NCI-H446 (cell line): ENCODE measurements around the gene F10.
"Not testable (repeated sequence)": the region's sequence is repeated elsewhere in the genome, so short reads cannot be mapped to it uniquely, and the experiment has no call there.

Source experiments
- DNase-seq, 2 experiments: peaks; one replicate each; lab custom pipeline; 2025; lab: John Stamatoyannopoulos, UW

The F10 gene

DNA sequence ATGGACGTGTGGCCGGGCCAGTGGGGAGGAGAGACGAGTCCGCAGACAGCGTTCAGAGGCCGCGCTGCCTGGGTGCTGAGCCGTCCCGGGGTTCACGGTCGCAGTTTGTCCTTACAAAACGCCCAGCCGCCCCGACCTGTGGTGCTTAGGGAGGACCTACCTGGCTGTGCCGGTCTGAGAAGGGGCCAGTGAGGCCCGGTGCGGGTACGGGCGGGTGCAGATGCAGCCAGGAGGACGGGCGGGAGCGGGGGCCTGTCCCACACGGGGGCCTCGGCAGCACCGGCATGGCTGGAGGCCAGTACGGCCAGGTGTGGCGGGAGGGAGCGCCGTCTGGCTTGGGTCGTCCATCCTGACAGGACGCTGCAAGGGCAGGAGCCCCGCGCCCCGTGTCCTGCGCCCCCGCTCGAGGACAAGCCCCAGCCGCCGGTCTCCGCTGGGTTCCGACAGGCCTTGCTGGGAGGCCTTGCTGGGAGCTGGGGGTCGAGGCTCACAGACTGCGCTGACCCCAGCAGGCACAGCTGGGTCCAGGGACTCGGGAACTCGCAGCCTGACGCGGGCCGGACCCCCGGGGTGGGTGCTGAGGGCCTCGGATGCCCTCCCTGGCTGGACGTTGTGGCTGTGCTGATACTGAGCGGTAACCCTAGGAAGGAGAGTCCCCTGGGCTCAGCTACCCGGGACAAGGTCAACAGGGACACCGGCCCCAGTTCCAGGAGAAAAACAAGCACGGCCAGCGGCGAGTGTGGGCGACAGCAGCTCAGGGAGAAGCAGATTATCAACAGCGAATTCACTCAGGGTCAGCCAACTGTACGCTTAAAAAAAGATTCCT is 30.6 kb downstream of the F10 start:
- no peak for DNase-seq

DNA sequence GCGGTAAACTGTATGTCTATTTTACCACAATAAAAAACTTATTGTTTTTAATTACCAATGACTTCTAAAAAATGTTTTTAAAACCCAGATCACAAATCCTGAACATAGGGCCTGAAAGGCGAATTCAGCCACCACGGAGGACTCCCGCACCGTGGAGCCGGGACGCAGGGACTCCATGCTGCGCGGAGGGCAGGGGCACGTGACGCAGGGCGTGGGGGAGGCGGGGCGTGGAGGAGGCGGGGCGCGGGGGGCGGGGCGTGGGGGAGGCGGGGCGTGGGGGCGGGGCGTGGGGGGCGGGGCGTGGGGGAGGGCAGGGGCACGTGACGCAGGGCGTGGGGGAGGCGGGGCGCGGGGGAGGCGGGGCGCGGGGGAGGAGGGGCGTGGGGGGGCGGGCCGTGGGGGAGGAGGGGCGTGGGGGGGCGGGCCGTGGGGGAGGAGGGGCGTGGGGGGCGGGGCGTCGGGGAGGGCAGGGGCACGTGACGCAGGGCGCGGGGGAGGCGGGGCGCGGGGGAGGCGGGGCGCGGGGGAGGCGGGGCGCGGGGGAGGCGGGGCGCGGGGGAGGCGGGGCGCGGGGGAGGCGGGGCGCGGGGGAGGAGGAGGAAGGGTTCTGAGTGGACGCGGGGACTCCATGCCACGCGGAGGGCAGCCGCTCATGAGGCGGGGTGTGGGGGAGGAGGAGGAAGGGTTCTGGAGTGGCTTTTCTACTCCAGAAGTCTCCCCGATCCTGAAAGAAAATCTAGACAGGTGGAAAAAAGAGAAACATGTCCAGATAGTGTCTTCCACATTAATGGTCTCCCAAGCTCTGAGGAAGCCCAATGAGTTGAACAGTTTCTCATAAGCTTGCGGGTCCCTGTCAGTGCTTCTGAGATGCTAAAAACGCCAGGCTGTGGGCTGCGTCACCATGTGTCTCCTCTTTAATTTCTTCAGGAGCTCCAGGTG is 31.5 kb downstream of the F10 start:
- peak in 1 of 2 experiments; percentile 56 for DNase-seq

DNA sequence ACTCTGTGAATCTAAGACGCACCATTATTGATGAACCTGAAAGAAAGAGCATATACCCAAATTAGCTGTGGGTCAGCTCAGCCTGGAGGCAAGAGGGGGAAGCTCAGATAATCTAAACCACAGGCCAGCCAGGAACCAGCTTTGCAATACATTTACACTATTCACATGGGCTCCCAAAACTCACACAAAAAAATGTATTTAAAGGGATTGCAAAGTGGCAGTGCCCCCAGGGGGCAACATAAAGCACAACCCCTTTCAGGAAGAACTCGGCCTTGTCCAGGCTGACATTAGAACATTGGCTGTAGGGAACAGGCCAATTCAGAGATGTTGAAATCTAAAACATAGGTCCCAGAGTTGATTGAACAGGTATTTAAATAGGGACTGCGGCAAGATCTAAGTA is 32.6 kb downstream of the F10 start:
- DNase-seq, result no peak

DNA sequence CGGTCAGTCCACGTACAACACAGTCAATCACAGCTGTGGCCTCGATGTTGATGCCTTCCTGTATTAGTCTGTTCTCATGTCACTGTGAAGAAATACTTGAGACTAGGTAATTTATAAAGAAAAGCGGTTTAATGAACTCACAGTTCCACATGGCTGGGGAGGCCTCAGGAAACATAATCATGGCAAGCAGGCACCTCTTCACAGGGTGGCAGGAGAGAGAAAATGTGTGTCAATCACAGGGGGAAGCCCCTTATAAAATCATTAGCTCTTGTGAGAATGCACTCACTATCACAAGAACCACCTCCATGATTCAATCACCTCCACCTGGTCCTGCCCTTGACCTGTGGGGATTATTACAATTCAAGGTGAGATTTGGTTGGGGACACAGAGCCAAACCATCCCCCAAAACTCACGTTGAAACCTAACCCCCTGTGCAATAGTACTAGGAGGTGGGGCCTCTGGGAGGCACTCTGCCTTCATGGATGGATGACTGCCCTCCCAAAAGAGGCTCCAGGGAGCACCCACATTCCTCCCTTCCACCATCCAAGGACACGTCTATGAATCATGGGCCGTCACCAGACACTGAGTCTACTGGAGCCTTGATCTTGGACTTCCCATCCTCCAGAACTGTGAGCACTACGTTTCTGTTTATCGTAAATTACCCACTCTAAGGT is 33.5 kb downstream of the F10 start:
- no peak for DNase-seq

DNA sequence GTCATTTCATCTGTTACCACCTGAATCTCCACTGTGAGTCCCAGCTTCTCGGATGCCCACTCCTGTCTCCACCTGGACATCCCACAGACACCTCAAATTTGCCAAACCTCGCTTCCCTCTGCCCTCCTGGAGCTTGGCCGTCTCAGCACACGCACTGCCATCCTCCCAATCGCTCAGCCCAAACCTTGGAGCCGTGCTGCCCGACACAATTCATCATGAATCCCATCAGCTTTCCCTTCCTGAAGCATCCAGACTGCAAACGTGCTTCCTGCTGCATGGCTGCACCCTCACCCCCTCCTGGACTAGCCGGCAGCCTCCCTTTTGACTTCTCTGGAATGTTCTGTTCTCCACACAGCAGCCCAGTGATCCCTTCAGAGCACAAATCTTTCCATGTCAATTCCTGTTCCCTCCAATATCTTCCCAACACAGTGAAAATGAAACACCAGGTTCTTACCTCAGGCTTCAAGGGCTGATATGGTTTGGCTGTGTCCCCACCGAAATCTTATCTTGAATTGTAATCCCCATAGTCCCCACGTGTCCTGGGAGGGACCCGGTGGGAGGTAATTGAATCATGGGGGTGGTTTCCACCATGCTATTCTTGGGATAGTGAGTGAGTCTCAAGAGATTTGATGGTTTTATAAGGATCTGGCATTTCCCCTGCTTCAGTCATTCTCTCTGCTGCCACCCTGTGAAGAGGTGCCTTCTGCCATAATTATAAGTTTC is 34.8 kb downstream of the F10 start:
- no peak for DNase-seq

DNA sequence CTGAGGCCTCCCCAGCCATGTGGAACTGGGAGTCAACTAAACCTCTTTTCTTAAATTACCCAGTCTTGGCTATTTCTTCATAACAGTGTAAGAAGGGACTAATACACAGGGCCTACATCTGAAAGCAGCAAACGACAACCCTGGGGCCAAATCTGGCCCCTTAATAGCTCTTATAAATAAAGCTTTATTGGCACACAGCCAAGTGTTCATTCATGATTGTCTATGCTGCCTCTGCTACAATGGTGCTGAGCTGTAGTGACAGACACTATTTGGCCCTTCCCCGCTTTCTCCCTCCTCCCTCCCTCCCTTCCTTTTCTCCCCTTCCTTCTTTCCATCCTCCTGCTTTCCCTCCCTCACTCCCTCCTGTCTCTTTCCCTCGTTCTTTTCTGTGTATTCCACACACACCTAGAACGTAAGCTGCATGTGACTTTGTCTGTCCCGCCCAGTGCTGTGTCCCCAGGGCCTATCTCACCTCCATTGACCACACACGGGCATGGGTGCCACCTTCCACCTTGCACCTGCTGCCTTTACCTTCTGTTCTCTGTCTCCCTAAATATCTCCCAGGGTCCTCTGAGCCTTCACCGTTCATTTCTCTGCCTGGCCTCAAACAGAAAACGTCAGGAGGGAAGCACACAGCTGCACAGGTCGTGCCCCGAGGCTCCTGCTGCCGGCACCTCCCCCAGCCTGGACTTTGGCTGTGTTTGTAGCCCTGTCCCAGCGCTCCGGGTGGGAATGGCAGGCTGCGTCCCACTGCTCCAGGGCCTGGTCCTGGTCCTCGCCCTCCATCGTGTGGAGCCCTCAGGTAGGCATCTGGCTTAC is 35.5 kb downstream of the F10 start, which contains the start of gene PROZ:
TSS of gene PROZ (plus strand) at position 720 of the 819 bp plus-strand sequence. CDS start at position 733, 13 bp downstream.
- DNase-seq, result no peak

DNA sequence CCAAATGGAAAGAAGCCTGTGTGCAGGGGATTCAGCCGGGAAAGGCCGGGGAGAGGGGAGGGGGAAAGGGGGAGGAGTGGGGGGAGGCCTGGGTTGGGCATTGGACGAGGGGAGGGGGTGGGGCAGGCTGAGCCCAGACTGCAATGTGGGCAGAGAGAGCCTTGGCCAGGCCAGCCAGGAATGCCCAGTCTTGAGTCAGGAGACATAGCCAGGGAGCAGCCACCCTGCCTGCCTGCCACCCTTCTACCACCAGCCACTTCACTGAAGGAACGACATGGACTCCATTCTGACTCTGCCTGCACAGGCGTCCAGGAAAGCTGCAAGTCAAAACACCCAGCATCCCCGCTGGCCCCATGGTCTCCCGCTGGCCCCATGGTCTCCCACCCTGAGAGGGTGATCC is 36.3 kb downstream of the F10 start:
- DNase-seq, result no peak

DNA sequence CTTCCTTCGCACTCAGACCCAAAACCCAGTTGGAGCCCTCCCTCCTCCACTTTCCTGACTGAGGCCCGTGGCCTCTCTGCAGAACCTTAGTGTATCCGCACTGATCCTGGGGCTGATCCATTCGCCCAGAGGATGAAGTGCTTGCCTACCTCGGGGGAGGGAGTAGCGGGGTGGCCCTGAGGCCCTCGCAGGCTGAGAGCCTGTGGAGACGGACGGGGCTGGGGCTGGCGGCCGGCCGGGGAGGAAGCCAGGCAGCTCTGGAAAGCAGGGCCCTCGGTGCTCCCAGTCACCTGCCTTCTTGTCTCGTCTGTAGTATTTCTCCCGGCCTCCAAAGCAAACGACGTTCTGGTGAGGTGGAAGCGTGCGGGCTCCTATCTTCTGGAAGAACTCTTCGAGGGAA is 37.1 kb downstream of the F10 start:
- no peak for DNase-seq

DNA sequence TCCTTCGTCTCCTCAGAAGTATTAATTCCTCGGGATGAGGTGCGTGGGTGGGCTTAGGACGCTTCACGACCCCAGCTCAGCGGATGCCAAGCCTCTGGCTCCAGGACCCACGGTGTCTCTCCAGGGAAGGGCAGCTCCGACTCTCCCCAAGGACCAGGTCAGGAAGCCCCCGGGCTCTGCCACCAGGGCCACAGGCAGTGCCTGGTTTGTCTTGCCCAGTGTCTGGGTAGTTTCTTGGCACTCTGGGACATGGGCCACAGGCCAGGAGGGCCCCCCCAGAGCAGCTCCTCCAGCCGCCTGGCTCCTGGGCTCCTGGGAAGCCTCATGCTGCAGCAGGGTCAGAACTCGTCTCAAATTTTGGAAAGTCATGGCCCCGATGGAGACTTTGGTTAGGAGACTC is 38.4 kb downstream of the F10 start:
- no peak for DNase-seq

DNA sequence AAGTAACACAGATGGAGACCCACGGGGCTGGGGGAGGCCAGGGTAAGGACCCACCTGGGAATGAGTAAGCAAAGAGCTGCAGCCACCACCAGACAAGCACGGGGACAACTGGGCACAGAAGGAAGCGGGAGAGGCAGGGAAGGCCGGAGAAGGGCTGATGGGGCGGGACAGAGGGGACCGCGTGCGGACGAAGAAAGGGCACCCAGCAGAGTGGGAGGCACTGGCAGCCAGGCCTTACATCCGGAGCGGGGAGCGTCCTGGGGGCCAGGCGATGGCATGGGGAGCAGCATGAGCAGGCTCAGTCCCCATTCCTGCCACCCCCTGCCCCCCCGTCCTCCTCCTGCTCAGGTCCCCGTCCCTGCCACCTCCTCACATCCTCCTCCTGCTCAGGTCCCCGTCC is 38.8 kb downstream of the F10 start:
- DNase-seq, result no peak

DNA sequence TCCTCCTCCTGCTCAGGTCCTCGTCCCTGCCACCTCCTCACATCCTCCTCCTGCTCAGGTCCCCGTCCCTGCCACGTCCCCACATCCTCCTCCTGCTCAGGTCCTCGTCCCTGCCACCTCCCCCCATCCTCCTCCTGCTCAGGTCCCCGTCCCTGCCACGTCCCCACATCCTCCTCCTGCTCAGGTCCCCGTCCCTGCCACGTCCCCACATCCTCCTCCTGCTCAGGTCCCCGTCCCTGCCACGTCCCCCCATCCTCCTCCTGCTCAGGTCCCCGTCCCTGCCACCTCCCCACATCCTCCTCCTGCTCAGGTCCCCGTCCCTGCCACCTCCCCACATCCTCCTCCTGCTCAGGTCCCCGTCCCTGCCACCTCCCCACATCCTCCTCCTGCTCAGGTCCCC is 39.4 kb downstream of the F10 start:
- not testable (repeated sequence) for DNase-seq

DNA sequence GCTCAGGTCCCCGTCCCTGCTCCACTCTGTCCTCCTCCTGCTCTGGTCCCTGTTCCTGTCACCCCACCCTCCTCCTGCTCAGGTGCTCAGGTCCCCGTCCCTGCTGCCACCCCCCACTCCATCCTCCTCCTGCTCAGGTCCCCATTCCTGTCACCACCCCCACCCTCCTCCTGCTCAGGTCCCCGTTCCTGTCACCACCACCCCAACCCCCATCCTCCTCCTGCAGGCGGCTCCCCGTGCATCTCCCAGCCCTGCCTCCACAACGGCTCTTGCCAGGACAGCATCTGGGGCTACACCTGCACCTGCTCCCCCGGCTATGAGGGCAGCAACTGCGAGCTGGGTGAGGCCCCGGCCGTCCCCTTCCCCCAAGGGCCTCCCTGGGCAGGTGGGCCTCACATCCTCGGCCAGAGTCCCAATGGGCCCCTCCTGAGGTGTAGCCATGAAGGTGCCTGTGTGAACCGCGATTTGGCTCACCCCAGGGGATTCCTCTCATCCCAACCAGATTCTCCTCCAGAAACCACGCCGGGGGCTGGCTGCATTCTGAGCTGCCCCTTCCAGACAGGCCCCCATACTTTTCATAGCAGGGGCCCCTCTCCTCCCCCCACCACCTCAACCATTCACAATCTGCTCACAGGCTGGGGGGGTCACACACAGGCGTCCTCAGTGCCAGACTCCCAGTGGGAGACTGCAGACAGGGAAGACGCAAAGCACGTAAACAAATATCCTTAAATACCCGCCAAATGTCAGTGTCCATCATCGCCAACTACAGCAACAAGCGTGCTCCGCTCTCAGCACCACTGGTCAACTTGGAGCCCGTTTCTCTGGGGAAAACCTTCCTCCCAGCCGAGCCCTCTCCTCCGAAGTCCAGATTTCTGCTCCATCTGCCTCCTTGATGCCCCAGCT is 40.4 kb downstream of the F10 start:
- no peak for DNase-seq

DNA sequence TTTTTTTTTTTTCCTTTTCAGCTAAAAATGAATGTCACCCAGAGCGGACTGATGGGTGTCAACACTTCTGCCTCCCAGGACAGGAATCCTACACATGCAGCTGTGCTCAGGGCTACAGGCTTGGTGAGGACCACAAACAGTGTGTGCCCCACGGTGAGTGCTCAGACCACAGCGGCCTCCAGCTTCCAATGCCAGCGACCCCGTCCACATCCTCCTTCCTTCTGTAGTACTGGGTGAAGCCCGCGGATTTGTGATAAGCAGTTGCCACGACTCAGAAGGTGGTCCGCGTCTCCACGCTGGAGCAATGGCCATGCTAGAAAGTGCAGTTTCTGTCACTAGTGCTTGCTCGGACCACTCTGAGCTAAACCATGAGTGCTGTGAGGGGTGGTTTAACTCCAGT is 41.9 kb downstream of the F10 start:
- DNase-seq, result no peak

DNA sequence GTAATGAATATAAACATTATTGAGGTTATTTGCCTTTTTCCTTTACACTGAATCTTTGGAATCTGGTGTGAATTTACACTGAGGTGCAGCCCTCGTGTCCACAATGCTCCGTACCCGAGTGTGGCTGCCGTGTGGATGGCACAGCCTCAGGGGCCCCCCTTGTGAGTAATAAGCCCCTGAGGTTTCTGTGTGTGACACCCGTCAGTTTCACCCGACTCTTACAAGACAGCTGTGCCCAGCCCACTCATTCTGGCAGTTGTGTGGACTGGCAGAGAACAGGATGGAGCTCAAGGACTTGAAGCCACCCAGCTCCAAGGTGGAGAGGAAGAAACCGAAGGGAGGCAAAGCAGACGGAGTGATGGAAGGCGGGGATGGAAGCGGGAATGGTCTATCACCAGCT is 43.7 kb downstream of the F10 start:
- no peak for DNase-seq

DNA sequence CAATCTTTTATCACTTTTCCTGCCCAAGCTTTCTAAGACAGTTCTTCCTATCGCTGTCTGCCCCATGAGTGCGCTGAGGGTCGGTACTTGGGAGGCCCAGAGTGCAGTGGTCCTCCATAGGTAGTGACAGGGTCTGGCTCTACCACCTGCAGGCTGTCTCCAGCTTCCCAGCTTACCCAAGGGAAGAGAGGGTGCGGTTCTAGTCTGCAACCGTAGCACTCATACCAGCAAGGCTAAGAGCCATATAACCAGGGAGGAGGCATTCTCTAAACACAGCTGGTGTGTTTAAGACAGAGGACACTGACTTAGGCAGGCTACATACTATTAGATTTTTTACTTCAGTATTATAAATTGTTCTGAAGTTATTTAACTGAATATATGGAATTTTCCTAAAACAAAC is 44.1 kb downstream of the F10 start:
- no peak for DNase-seq

DNA sequence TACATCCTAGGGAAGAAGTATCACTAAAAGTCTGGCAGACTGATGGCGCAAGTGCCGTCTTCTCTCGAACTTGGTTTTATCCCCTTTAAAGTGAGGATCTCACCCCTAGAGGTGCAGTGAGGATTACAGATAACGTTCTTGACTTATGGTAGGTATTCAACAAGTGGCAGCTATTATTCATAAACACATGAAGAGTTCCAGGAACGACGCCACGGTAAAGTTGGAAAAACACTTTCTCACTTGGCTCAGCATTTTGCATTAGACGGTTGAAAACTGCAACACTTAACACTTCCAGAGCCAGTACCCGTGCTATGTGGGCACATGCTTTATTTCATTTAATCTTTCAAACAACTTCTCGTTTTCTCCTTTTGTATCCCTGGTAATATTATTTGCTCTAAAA is 44.6 kb downstream of the F10 start:
- no peak for DNase-seq

DNA sequence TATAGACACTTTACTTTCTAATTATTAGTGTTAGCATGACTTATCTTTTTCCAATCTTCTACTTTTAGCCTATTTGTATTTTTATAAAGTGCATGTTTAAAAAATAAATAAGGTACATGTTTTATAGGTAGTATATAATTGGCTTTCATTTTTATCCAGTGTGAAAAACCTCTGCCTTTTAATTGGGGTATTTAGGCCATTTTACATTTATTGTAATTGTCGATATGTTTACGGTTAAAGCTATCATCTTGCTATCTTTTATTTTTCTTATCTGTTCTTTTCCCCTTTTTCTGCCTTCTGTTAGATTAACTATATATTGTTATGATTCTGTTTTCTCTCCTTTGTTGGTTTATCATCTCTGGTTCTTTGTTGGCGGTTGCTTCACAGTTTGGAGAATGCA is 45.0 kb downstream of the F10 start:
- DNase-seq, result no peak

DNA sequence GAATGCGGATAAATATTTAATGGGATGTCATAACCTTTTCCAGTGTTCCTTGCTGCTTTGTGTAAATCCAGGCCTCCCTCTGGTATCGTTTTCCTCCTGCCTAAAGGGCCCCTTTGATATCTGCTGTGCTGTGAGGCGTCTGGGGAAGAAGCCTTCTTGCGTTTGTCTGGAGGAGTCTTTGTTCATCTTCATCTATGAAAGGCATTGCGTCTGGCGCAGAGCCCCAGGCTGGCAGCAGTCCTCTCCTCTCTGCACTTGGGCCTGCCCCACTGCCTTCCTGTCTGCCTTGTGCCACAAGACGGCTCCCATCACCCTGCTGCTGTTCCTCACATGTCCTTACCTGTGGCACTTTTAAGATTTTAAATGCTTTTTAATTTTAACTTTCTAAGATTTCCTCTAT is 45.6 kb downstream of the F10 start:
- no peak for DNase-seq

DNA sequence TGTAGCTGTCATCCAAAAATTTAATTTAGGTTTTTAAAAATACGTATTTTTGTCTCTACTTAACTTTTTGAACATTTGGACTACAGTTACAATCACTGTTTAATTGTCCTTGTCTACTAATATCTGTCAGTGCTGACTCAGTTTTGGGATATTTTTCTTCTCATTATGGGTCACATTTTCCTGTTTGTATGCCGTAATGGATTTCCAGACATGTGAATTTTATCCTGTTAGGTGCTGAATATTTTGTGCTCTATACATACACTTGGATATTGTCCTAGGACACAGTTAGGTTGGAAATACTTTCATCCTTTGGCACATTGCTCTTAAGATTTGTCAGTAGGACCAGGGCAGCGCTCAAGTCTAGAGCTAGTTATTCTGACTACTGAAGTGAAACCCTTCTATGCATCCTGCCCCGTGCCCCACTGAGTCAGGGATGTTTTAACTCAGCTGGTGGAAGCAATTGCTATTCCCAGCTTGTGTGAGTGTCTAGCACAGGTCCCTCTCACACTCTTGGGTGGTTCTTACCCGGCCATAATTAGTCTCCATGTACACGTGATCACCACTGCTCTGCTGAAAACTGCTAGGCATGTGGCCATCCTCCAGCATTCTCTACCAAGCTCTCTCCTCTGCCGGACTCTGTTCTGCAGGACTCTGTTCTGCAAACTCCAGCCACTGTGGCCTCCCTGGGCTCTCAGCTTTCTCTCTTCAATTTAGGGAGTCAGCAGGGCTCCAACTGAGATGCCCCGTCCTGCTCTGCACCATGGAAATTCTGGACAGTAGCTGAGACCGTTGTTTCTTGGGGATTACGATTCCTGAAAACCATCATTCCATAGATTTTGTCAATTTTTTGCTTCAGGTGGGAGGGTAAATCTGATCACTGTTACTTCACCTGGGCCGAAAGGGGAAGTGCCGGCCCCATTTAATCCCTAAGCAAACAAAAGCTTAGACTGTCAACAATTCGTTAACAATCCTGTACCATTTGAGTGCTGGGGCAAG is 47.0 kb downstream of the F10 start:
- no peak for DNase-seq
